HepG2 (cell line): ENCODE data around the gene LSMEM2. TPM values are rescaled to one million over a fixed set of nuclear protein-coding genes. Genes with fewer than 3 reads are reported as not detected.

Experiments used
- AHDC1 ChIP-seq: sonication (generic); formaldehyde crosslinking; IDR thresholded peaks from 2 replicates; pipeline ENCODE4 v1.5.1; 2020; ENCODE audit warnings: mild to moderate bottlenecking, missing genetic modification reagents, borderline replicate concordance
- BCL6 ChIP-seq: IDR thresholded peaks from 2 replicates; pipeline ENCODE4 v1.6.1; 2016; ENCODE audit warnings: missing genetic modification reagents, missing compliant biosample characterization
- HINFP ChIP-seq: sonication (generic); formaldehyde crosslinking; IDR thresholded peaks from 2 replicates; pipeline ENCODE4 v1.4.0; 2020; ENCODE audit warnings: low read depth, mild to moderate bottlenecking, missing genetic modification reagents
- KAT8 ChIP-seq: IDR thresholded peaks from 2 replicates; pipeline ENCODE4 v1.6.1; 2016; ENCODE audit warnings: missing genetic modification reagents, missing compliant biosample characterization
- PLRG1 ChIP-seq: fragments of 450-650 bp; conservative IDR thresholded peaks from 2 replicates; pipeline ENCODE4 v1.6.1; 2016
- SIN3B ChIP-seq: fragments of 150-350 bp; IDR thresholded peaks from 2 replicates; pipeline ENCODE4 v1.6.1; 2014; ENCODE audit warnings: low read length
- SKI ChIP-seq: fragments of 450-650 bp; IDR thresholded peaks from one replicate; pipeline ENCODE4 v1.6.1; 2018; ENCODE audit warnings: mild to moderate bottlenecking; ENCODE audit not compliant: partially characterized antibody
- USF2 ChIP-seq, 2 experiments: sonication (generic) in 1 of 2; formaldehyde crosslinking in 1 of 2; IDR thresholded peaks; 2 replicates each; pipeline versions ENCODE4 v1.5.1 to v1.6.1; 2011 to 2020; ENCODE audit warnings: borderline replicate concordance in 1 of 2, low read depth in 1 of 2, low read length in 1 of 2, mild to moderate bottlenecking in 1 of 2, missing genetic modification reagents in 1 of 2, moderate library complexity in 1 of 2
- XRCC5 ChIP-seq: fragments of 200-400 bp; formaldehyde crosslinking; optimal IDR thresholded peaks from 2 replicates; pipeline ENCODE3; 2017; ENCODE audit warnings: mild to moderate bottlenecking, low read length
- ZBTB34 ChIP-seq: sonication (generic); formaldehyde crosslinking; IDR thresholded peaks from 2 replicates; pipeline ENCODE4 v1.8.0; 2022; ENCODE audit warnings: mild to moderate bottlenecking, missing genetic modification reagents
- ZNF121 ChIP-seq: sonication (generic); formaldehyde crosslinking; IDR thresholded peaks from 2 replicates; pipeline ENCODE4 v1.5.0; 2020; ENCODE audit warnings: mild to moderate bottlenecking, missing genetic modification reagents
- ZNF549 ChIP-seq: sonication (generic); formaldehyde crosslinking; IDR thresholded peaks from 2 replicates; pipeline ENCODE4 v1.5.0; 2020; ENCODE audit warnings: missing genetic modification reagents
- ZNF75D ChIP-seq: sonication (generic); formaldehyde crosslinking; IDR thresholded peaks from 2 replicates; pipeline ENCODE4 v1.8.1; 2023; ENCODE audit warnings: missing genetic modification reagents, mild to moderate bottlenecking, borderline replicate concordance
- ZNF790 ChIP-seq: sonication (generic); formaldehyde crosslinking; IDR thresholded peaks from 2 replicates; pipeline ENCODE4 v1.8.0; 2022; ENCODE audit warnings: missing genetic modification reagents, mild to moderate bottlenecking, borderline replicate concordance
- polyA plus RNA-seq, 8 experiments: library from polyadenylated mRNA; depleted of rRNA in 3 of 8; stranded (reverse) in 7 of 8; unstranded in 1 of 8; fragments of >200 nt; fragmentation: Illumina TruSeq in 4 of 8; extraction: Trizol in 4 of 8; gene quantifications; 2 replicates each; pipeline versions ENCODE4 v1.2.1 to v1.2.3, GENCODE V29; 2011 to 2016; ENCODE audit warnings: low read depth in 4 of 8, missing spikeins in 1 of 8, mixed read lengths in 1 of 8; ENCODE audit not compliant: insufficient read depth in 1 of 8
- total RNA-seq, 5 experiments: library from RNA; depleted of rRNA; stranded (reverse); fragments of >200 nt; fragmentation: Illumina TruSeq; extraction: Trizol; gene quantifications; 2 replicates each; pipeline ENCODE4 v1.2.3, GENCODE V29; 2016; ENCODE audit warnings: low read depth in 1 of 5

The LSMEM2 gene
- total and polyA plus RNA-seq, 2 of the 13 experiments (the other 11 are each of a cell fraction or from before 2014, with no cell fraction given), result 0.07 to 0.41 TPM

GRCh38 chr3:50321336-50322114, 42.6 kb downstream of the LSMEM2 start (continued):
- TF ChIP-seq XRCC5 (peak; percentile 55), ZNF549 (CRISPR knock-in tag) (no peak), AHDC1 (CRISPR knock-in tag) (no peak), BCL6 (CRISPR knock-in tag) (peak; percentile 49; the same call in 1 of the 2 replicates), PLRG1 (no peak), HINFP (CRISPR knock-in tag) (no peak; the same call in 1 of the 2 replicates), SIN3B (no peak), KAT8 (CRISPR knock-in tag) (peak; percentile 68), ZNF121 (CRISPR knock-in tag) (no peak), USF2 (IDR thresholded peaks at IDR 0.05; ENCODE audit: low read depth, low read length) (no peak), USF2 (CRISPR knock-in tag; IDR thresholded peaks at IDR 0.05; ENCODE audit: borderline replicate concordance) (no peak), ZNF790 (CRISPR knock-in tag) (no peak), SKI (peak; percentile 48), ZBTB34 (no peak), ZNF75D (CRISPR knock-in tag) (no peak)
